ENCODE results near the gene CPNE5. TPM values are rescaled to one million over a fixed set of nuclear protein-coding genes. Genes with fewer than 3 reads are reported as not detected.

The CPNE5 gene
- total and polyA plus RNA-seq, 9 of the 15 experiments (the other 6 are each of a cell fraction or from before 2014, with no cell fraction given): 0.14 to 1.0 (median 0.46) TPM; not detected in 2

GRCh38 chr6:36875250-36875633 is 36.0 kb upstream of the CPNE5 start (continued):
- TF ChIP-seq, protein P1, sequence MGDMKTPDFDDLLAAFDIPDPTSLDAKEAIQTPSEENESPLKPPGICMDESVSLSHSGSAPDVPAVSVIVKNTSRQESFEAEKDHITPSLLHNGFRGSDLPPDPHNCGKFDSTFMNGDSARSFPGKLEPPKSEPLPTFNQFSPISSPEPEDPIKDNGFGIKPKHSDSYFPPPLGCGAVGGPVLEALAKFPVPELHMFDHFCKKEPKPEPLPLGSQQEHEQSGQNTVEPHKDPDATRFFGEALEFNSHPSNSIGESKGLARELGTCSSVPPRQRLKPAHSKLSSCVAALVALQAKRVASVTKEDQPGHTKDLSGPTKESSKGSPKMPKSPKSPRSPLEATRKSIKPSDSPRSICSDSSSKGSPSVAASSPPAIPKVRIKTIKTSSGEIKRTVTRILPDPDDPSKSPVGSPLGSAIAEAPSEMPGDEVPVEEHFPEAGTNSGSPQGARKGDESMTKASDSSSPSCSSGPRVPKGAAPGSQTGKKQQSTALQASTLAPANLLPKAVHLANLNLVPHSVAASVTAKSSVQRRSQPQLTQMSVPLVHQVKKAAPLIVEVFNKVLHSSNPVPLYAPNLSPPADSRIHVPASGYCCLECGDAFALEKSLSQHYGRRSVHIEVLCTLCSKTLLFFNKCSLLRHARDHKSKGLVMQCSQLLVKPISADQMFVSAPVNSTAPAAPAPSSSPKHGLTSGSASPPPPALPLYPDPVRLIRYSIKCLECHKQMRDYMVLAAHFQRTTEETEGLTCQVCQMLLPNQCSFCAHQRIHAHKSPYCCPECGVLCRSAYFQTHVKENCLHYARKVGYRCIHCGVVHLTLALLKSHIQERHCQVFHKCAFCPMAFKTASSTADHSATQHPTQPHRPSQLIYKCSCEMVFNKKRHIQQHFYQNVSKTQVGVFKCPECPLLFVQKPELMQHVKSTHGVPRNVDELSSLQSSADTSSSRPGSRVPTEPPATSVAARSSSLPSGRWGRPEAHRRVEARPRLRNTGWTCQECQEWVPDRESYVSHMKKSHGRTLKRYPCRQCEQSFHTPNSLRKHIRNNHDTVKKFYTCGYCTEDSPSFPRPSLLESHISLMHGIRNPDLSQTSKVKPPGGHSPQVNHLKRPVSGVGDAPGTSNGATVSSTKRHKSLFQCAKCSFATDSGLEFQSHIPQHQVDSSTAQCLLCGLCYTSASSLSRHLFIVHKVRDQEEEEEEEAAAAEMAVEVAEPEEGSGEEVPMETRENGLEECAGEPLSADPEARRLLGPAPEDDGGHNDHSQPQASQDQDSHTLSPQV (IDR thresholded peaks at IDR 0.05): no peak; the same call in 1 of the 2 replicates
- TF ChIP-seq ZBTB12 (CRISPR knock-in tag; IDR thresholded peaks at IDR 0.05): no peak
- peak; percentile 84 for TF ChIP-seq GTF2E2 (tag; IDR thresholded peaks at IDR 0.05)
